GM18502 (cell line): ENCODE measurements around the gene CTAG1A.
"Not testable (repeated sequence)": the region's sequence is repeated elsewhere in the genome, so short reads cannot be mapped to it uniquely, and the experiment has no call there.

Experiments used
- ATAC-seq: cut with Tn5 transposase; IDR thresholded peaks from one replicate; pipeline ENCODE4 v1.9.1; 2021; ENCODE audit warnings: mild to moderate bottlenecking; ENCODE audit not compliant: unreplicated experiment, poor library complexity

Gene CTAG1A

GRCh38 chrX:154584585-154585183 is at the start of gene CTAG1A:
Gene CTAG1A (plus strand): TSS chrX:154585133. CDS start chrX:154585207, 74 bp downstream.
- not testable (repeated sequence) for ATAC-seq

GRCh38 chrX:154535892-154536291 is 49.0 kb upstream of the CTAG1A start:
- ATAC-seq: no peak

- ATAC-seq: no peak
Measured at GRCh38 chrX:154539077-154539476, 45.9 kb upstream of the CTAG1A start.

- ATAC-seq: not testable (repeated sequence)
Measured at GRCh38 chrX:154540365-154540764, 44.6 kb upstream of the CTAG1A start.

- ATAC-seq: no peak
Measured at GRCh38 chrX:154540897-154541535, 43.9 kb upstream of the CTAG1A start.

- ATAC-seq: no peak
Measured at GRCh38 chrX:154541589-154541895, 43.4 kb upstream of the CTAG1A start.

GRCh38 chrX:154541896-154542722 is 42.8 kb upstream of the CTAG1A start:
- no peak for ATAC-seq

- no peak for ATAC-seq
Measured at GRCh38 chrX:154542723-154543424, 42.1 kb upstream of the CTAG1A start.

- ATAC-seq: no peak
Measured at GRCh38 chrX:154545673-154546274, 39.2 kb upstream of the CTAG1A start.

GRCh38 chrX:154546354-154547244 is 38.3 kb upstream of the CTAG1A start, which contains the start of gene G6PD:
Gene G6PD (minus strand): TSS chrX:154546846. CDS start chrX:154546155, 691 bp downstream.
- ATAC-seq: peak; percentile 46

GRCh38 chrX:154547245-154548027 is 37.5 kb upstream of the CTAG1A start, which contains the start of gene IKBKG:
Gene IKBKG (plus strand): TSS chrX:154547620. CDS start chrX:154552003, 4,383 bp downstream.
- ATAC-seq: peak; percentile 76

- ATAC-seq: no peak
Measured at GRCh38 chrX:154548028-154548316, 37.0 kb upstream of the CTAG1A start.

- no peak for ATAC-seq
Measured at GRCh38 chrX:154549766-154550165, 35.2 kb upstream of the CTAG1A start.

- ATAC-seq: not testable (repeated sequence)
Measured at GRCh38 chrX:154552112-154552806, 32.7 kb upstream of the CTAG1A start.

GRCh38 chrX:154558060-154558690 is 26.8 kb upstream of the CTAG1A start:
- not testable (repeated sequence) for ATAC-seq

- not testable (repeated sequence) for ATAC-seq
Measured at GRCh38 chrX:154558896-154559295, 26.0 kb upstream of the CTAG1A start.

GRCh38 chrX:154560326-154560725 is 24.6 kb upstream of the CTAG1A start:
- ATAC-seq: not testable (repeated sequence)
